ENCODE measurements around the gene CTNND2.

- TF ChIP-seq CTCF (IDR thresholded peaks at IDR 0.05) (no peak), EZH2 (IDR thresholded peaks at IDR 0.05; ENCODE audit: borderline replicate concordance, insufficient read depth, low read depth, low read length, poor library complexity, severe bottlenecking) (no peak)
Measured at GRCh38 chr5:11477786-11478185, 426.5 kb downstream of the CTNND2 start.
